IPS-18c (cell line): Measurements from ENCODE around the gene CA10.

Experiments
- H3K4me3 ChIP-seq: 2 replicates; pipeline ENCODE4 v1.7.0; 2013; ENCODE audit warnings: low read depth, mild to moderate bottlenecking, low read length, moderate library complexity; ENCODE audit not compliant: insufficient read depth
- H3K9me3 ChIP-seq: one replicate; pipeline ENCODE4 v1.6.1; 2013; ENCODE audit warnings: mild to moderate bottlenecking, low read length, moderate library complexity; ENCODE audit not compliant: control insufficient read depth, insufficient read depth

CA10 gene

GRCh38 chr17:51676691-51677487 lies 481.6 kb downstream of the CA10 start:
- Histone ChIP-seq H3K4me3 (no peak overlapping the region), H3K9me3 (no peaks in the 10 kb centered on the region)

DNA sequence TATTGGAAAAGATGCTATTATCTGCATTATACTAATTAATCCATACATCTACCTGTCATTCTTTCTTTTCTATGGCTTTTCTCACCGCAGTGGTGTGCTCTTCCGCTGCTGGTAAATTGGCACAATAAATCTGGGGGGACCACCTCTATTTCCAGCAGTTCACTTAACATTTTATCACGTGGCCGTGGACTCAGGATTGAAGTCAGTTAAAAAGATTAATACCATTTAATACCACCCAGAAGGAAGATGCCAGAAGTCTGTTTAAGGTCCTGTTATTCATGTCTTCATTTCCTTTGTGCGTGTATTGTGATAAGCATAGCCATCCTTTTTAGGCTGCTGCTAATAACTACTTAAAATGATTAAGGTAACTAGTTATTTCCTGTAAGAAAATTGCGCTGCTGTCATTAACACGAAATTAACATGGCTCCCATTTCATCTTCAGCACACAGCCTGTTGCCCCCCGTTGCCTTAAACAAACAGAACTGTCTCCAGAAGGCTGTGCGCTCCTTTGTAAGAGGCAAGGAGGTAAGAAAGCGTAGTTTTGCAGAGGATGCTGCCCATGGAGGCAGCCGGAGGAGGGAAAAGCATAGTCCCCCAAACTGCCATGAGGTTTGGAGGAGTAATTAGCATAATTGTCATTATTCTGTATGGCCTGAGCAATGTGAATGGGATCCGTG lies 483.8 kb downstream of the CA10 start:
- Histone ChIP-seq H3K4me3 (no peak overlapping the region), H3K9me3 (no peaks in the 10 kb centered on the region)

GRCh38 chr17:51673070-51673469 lies 485.4 kb downstream of the CA10 start:
- H3K9me3 ChIP-seq: peaks cover 3% of the 10 kb centered on the region
- H3K4me3 ChIP-seq: no peak overlapping the region

DNA sequence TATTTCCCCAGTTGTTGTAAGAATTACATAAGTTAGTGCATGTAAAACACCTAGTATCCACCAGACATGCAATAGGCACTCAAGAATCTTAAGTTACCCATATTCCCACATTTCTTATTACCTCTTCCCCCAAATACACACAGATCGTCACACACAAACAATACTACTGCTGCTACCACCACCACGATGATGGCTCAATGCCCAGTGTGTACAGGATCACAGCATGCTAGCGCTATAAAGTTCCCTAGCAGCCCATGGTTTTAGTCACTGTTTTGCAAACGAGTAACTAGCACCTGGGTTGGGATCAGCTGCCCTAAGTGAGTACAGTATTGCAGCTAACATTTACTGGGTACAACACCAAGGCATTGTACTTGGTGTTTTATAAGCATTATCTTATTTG lies 486.4 kb downstream of the CA10 start:
- H3K9me3 ChIP-seq: peaks cover 5% of the 10 kb centered on the region
- no peak overlapping the region for H3K4me3 ChIP-seq

- Histone ChIP-seq H3K4me3 (no peak overlapping the region), H3K9me3 (peaks cover 5% of the 10 kb centered on the region)
Measured at GRCh38 chr17:51670899-51671298, 487.6 kb downstream of the CA10 start.

- peaks cover 5% of the 10 kb centered on the region for H3K9me3 ChIP-seq
- H3K4me3 ChIP-seq: no peak overlapping the region
Measured at GRCh38 chr17:51668963-51669246, 489.6 kb downstream of the CA10 start.

GRCh38 chr17:51668155-51668962 lies 490.2 kb downstream of the CA10 start:
- Histone ChIP-seq H3K9me3 (peaks cover 5% of the 10 kb centered on the region), H3K4me3 (no peak overlapping the region)

GRCh38 chr17:51667706-51668083 lies 490.8 kb downstream of the CA10 start:
- peaks cover 5% of the 10 kb centered on the region for H3K9me3 ChIP-seq
- no peak overlapping the region for H3K4me3 ChIP-seq

- H3K9me3 ChIP-seq: peaks cover 5% of the 10 kb centered on the region
- no peak overlapping the region for H3K4me3 ChIP-seq
Measured at GRCh38 chr17:51666971-51667705, 491.4 kb downstream of the CA10 start.

DNA sequence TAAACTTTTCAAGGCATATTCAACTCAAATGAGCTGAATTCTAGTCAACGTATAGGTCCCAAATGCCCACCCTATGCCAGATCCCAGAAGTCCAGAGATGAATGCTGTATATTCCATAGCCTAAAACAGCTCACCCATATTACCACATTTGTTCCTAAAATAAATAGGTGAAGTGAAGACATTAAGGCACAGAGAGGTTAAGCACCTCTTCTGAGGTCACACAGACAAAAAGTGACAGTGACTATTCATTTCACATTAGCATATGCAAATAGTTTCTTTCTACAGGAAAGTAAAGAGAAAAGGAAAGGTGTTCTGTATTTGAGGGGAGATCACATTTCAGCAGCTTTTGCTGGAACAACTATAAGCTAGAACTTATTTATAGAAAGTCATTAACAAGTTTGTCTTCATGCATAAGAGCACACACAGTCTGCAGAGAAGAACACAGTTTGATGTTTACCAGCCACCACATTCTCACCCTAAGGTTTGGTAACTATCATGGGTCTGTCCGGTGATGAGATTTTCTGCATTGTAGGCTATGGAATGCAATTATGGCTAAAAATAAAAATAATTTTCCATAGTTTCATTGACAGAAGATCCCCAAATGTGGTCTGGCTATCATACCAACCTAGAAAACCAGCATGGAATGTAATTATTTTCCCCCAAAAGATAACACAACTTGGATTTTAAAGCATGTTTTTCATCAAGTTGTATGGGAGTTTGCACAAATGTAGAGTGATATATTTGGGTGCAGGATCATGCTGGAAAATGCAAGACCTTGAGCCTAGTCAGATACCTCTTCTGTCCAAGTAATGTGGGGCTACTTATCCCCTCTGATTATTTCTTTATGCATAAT lies 496.1 kb downstream of the CA10 start:
- Histone ChIP-seq H3K4me3 (no peak overlapping the region), H3K9me3 (no peaks in the 10 kb centered on the region)

DNA sequence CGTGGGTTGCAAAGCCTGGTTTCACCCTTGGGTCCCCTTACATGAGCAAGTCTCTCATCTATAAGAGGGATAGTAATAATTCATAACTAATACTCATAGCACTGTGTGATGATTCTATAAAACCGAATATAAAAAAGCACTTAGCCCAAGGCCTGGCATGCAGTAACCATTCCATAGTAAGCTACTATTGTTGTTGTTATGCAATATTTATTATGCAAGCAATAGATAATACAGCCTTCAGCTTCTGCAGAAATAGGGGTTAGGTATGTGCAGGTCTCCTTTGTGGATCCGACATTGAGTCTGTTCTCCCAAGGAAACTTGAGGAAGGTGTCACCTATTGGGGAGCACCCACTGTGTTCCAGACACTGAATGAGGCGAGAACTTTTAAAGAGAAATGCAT lies 497.1 kb downstream of the CA10 start:
- no peak overlapping the region for H3K4me3 ChIP-seq

GRCh38 chr17:51660266-51660665 lies 498.2 kb downstream of the CA10 start:
- no peak overlapping the region for H3K4me3 ChIP-seq
- H3K9me3 ChIP-seq: no peaks in the 10 kb centered on the region

More for the DNA sequence above, 497.1 kb downstream of the CA10 start:
- no peaks in the 10 kb centered on the region for H3K9me3 ChIP-seq

GRCh38 chr17:51657224-51657623 lies 501.3 kb downstream of the CA10 start:
- H3K9me3 ChIP-seq: no peaks in the 10 kb centered on the region
- no peak overlapping the region for H3K4me3 ChIP-seq

DNA sequence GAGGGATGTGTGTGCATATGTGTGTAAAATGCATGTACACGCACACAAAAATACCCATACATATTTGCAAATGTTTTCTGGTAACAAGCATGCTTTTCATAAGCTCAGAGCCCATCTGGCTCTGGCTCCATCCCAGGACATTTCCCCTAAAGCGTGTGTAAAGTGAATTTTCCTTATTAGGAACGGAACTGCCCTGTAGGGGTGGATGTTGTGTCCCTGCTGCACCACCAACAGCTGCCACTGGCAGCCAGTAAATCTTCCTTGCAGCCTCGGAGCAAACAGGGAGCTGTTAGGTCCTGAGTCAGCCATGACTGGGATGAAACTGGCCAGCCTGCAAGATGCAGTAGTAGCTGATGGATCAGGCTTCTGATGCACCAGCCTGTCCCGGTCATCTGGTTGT lies 504.6 kb downstream of the CA10 start:
- H3K9me3 ChIP-seq: no peaks in the 10 kb centered on the region
- H3K4me3 ChIP-seq: no peak overlapping the region

DNA sequence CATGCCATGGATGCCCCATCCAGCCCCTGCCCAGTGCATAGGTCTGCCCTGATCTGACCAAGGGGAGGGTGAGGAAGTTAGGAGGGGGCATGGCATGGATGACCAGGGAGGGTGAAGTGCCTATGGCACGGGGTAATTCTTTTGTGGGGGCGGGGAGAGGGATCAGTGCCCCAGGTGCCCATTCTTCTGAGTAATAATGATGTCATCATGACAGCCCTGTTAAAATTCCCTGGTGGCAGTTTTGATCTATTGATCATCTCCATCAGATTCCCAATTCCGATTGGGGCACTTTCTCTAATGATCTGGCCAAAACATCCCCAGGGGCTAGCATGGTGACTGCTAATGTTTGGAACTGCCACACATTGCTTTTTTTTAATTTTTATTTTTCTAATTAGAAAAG lies 506.0 kb downstream of the CA10 start:
- H3K4me3 ChIP-seq: no peak overlapping the region

DNA sequence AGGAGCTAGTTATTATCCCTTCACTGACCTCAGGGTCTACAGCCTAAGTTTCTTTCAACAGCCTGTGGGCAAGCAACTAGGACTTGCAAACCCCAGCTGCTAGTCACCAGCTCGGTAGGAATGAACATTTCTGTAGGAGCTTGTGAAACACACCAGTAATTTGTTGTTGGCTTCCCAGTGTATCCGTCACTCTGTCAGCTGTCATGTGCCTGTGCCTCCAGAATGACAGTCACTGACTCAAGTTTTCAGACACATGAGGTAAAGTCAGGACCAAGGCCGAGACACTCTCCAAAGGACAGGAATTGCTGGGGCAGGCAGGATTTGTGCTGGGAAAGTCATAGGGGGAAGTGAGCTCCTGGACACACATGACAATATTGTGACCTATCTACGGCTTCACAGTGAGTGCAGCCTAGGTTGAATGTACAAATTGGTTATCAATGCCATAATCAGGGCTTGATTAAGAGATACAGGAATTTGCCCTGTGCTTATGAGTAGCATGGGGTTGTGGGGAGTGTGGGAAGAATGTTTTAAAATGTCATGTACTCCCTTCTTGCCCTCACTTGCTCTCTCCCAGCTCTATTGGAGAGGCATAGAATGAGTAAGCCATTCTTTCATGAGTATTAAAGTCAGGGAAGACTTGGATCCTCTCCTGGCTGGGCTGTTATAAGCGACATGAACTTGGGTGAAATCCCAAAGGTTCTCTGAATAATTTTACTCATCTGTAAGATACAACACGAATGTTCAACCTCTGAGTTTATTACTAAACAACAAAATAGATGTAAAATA lies 506.8 kb downstream of the CA10 start:
- H3K4me3 ChIP-seq: no peak overlapping the region
- H3K9me3 ChIP-seq: no peaks in the 10 kb centered on the region

More for the DNA sequence above, 506.0 kb downstream of the CA10 start:
- H3K9me3 ChIP-seq: no peaks in the 10 kb centered on the region
